Measurements from ENCODE around the gene FAM184A. TPM values are rescaled to one million over a fixed set of nuclear protein-coding genes. Genes with fewer than 3 reads are reported as not detected.

FAM184A gene
- total RNA-seq, 1 donor from 2014 or later = 134 TPM

DNA sequence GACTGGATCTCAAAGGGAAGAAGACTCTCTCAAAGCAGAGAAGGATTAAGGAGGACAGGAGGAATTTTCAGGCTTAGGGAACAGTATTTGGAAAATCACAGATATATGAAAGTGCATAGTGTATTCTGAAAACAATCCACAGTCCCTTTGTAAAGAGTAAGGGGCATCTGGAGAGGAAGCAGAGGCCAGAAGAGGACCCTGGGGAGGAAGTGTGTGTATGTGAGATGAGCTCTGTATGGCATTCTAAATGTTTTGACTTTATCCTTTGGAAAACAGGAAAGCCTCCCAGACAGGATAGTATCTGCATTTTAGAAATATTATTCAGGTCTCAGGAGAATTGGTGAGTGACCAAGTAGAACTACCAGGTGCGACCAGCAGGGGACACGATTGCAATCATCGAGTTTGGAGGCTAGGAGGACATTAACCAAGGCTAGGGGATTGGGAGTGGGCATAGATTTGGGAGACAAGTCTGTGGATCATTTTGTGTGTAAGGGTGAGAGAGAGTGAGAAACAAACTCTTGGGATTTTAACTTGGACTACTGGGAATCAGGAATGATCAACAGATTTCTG lies 38.3 kb upstream of the FAM184A start:
- Mint-ChIP-seq H3K4me3 (ENCODE audit: unreplicated experiment) (peak overlapping the region; percentile 48), H3K27me3 (ENCODE audit: unreplicated experiment) (peaks cover 3% of the 10 kb centered on the region), H3K9me3 (ENCODE audit: unreplicated experiment) (no peaks in the 10 kb centered on the region), H3K36me3 (ENCODE audit: low read depth, unreplicated experiment) (no peaks in the 10 kb centered on the region), H3K4me1 (ENCODE audit: unreplicated experiment) (peaks cover 38% of the 10 kb centered on the region), H3K27ac (ENCODE audit: unreplicated experiment) (peak overlapping the region; percentile 78)
- TF ChIP-seq, protein P1, sequence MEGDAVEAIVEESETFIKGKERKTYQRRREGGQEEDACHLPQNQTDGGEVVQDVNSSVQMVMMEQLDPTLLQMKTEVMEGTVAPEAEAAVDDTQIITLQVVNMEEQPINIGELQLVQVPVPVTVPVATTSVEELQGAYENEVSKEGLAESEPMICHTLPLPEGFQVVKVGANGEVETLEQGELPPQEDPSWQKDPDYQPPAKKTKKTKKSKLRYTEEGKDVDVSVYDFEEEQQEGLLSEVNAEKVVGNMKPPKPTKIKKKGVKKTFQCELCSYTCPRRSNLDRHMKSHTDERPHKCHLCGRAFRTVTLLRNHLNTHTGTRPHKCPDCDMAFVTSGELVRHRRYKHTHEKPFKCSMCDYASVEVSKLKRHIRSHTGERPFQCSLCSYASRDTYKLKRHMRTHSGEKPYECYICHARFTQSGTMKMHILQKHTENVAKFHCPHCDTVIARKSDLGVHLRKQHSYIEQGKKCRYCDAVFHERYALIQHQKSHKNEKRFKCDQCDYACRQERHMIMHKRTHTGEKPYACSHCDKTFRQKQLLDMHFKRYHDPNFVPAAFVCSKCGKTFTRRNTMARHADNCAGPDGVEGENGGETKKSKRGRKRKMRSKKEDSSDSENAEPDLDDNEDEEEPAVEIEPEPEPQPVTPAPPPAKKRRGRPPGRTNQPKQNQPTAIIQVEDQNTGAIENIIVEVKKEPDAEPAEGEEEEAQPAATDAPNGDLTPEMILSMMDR (IDR thresholded peaks at IDR 0.05; ENCODE audit: unreplicated experiment) = peak; percentile 90
- peak; percentile 43 for DNase-seq (ENCODE audit: low spot score)

DNA sequence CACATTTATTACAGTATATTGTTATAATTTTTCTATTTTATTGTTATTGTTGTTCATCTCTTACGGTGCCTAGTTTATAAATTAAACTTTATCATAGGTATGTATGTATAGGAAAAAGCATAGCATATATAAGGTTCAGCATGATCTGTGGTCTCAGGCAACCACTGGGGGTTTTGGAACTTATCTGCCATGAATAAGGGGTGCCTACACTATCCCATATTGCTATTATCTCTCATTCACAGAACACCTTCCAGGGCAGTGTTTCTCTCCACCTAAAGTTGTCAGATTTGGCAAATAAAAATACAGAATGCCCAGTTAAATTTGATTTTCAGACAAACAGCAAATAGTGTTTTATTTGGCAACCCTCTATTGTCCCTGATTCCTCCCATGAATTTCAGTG lies 35.5 kb upstream of the FAM184A start:
- no peak for DNase-seq (ENCODE audit: low spot score)
- peaks cover 3% of the 10 kb centered on the region for H3K27me3 Mint-ChIP-seq (ENCODE audit: unreplicated experiment)
- peaks cover 45% of the 10 kb centered on the region for H3K4me1 Mint-ChIP-seq (ENCODE audit: unreplicated experiment)
- H3K4me3 Mint-ChIP-seq (ENCODE audit: unreplicated experiment) = no peak overlapping the region
- H3K36me3 Mint-ChIP-seq (ENCODE audit: low read depth, unreplicated experiment) = no peaks in the 10 kb centered on the region
- no peaks in the 10 kb centered on the region for H3K9me3 Mint-ChIP-seq (ENCODE audit: unreplicated experiment)
- no peak overlapping the region for H3K27ac Mint-ChIP-seq (ENCODE audit: unreplicated experiment)
- TF ChIP-seq, protein P1 (IDR thresholded peaks at IDR 0.05; ENCODE audit: unreplicated experiment) = no peak

DNA sequence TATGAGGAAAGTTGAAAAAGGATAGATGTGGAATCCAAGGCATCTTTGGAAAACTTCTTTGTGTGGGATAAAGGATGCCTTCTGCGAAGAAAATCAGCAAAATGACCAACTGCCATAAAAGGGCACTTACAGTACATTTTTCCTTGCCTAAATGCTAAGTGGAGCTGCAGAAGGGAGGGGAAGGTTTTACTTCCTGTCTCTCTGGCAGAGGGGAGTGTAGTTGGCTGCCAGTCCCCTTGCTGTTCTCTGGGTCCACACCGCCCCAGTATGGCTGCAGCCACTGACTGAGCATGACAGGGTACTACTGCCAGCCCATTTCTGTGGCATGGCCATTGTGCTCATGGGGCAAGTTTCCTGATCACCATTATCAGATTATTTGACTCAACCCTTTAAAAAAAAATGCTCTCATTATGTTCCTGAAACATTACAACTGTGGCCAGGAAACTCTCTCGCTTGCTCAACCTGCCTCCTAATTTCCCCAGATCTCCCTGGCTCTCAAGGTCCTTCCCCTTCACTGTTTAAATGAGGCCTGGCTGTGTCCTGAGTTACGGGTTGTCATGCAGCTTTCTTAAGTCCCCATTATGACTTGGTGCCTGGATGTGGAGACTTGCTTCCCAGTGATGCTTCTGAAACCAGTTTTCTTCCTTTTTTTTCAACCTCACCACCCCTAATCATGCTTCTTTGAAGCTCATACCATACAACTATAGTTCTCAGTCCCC lies 34.5 kb upstream of the FAM184A start:
- DNase-seq (ENCODE audit: low spot score) = no peak
- H3K4me1 Mint-ChIP-seq (ENCODE audit: unreplicated experiment) = peaks cover 41% of the 10 kb centered on the region
- peaks cover 3% of the 10 kb centered on the region for H3K27me3 Mint-ChIP-seq (ENCODE audit: unreplicated experiment)
- peak overlapping the region; percentile 87 for H3K27ac Mint-ChIP-seq (ENCODE audit: unreplicated experiment)
- H3K4me3 Mint-ChIP-seq (ENCODE audit: unreplicated experiment) = no peak overlapping the region
- TF ChIP-seq, protein P1 (IDR thresholded peaks at IDR 0.05; ENCODE audit: unreplicated experiment) = no peak
- H3K9me3 Mint-ChIP-seq (ENCODE audit: unreplicated experiment) = no peaks in the 10 kb centered on the region
- H3K36me3 Mint-ChIP-seq (ENCODE audit: low read depth, unreplicated experiment) = no peaks in the 10 kb centered on the region

DNA sequence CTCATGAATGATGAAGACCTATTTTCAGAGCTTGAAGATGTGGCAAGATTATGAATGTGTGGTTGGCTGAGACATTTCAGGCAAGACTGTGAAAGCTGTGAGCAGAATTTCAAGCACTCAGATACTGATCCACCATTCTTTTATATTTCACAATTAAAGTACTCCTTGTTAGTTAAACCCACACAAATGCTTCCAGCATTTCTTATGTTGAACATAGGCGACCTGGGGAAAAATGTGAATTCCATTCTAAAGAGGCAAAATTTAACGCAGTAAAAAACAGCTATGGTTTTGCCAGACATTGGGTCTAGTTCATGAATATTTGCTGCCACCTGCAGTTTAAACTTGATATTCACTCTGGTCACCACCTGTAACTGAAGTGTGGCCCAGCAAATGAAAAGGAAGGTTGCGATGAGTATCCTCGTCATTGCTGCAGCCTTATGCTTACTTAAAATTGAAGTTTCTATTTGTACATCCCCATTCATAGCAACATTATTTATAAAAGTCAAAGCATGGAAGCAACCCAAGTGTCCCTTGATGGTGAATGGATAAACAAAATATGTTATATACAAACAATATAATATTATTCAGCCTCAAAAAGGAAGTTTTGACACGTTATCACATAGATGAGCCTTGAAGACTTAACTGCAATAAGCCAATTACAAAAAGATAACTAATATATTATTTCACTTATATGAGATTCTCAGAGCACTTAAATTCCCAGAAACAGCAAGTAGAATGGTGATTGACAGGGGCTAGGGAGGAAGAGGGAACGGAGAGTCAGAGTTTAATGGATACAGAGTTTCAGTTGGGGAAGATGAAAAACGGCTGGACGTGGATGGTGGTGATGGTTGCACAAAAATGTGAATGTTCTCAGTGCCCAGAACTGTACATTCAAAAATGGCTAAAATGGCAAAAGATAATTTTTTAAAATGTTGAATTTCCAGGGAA lies 32.4 kb upstream of the FAM184A start:
- TF ChIP-seq, protein P1 (IDR thresholded peaks at IDR 0.05; ENCODE audit: unreplicated experiment) = peak; percentile 48
- peaks cover 24% of the 10 kb centered on the region for H3K4me1 Mint-ChIP-seq (ENCODE audit: unreplicated experiment)
- H3K36me3 Mint-ChIP-seq (ENCODE audit: low read depth, unreplicated experiment) = no peaks in the 10 kb centered on the region
- H3K27ac Mint-ChIP-seq (ENCODE audit: unreplicated experiment) = no peak overlapping the region
- H3K4me3 Mint-ChIP-seq (ENCODE audit: unreplicated experiment) = no peak overlapping the region
- H3K27me3 Mint-ChIP-seq (ENCODE audit: unreplicated experiment) = no peaks in the 10 kb centered on the region
- H3K9me3 Mint-ChIP-seq (ENCODE audit: unreplicated experiment) = no peaks in the 10 kb centered on the region
- peak; percentile 59 for DNase-seq (ENCODE audit: low spot score)
